RWPE1 (cell line): ENCODE measurements around the gene GGPS1.
"Not testable (repeated sequence)": the region's sequence is repeated elsewhere in the genome, so short reads cannot be mapped to it uniquely, and the experiment has no call there.

Source experiments
- CTCF ChIA-PET: fragments of 350-600 bp; sonication (Branson Sonifier 250); formaldehyde crosslinking; extraction: SDS; loops from one replicate; lab custom pipeline; 2021; lab: Yijun Ruan, JAX
- POLR2A ChIA-PET: fragments of 400-600 bp; formaldehyde crosslinking; extraction: SDS; loops from one replicate; lab custom pipeline; 2020; ENCODE audit warnings: antibody characterized with exemption; ENCODE audit not compliant: low non-redundant PET; lab: Yijun Ruan, JAX
- DNase-seq: peaks from one replicate; pipeline ENCODE4 v3.0.0; 2012; ENCODE audit warnings: low spot score
- H3K27ac ChIP-seq: fragments of 450-650 bp; 2 replicates; pipeline ENCODE4 v1.5.1; 2017
- TF ChIP-seq, protein P1 (sequence below): fragments of 450-650 bp; conservative IDR thresholded peaks from 2 replicates; pipeline ENCODE4 v1.5.1; 2017; ENCODE audit warnings: low read depth, mild to moderate bottlenecking

The GGPS1 gene

DNA sequence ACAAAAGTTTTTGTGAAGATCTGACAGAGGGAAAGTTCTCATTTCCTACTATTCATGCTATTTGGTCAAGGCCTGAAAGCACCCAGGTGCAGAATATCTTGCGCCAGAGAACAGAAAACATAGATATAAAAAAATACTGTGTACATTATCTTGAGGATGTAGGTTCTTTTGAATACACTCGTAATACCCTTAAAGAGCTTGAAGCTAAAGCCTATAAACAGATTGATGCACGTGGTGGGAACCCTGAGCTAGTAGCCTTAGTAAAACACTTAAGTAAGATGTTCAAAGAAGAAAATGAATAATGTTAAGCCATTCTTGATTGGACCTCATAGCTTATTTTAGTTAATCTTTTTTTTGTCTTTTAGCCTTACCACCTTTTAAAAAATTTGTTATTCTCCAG lies 14.1 kb downstream of the GGPS1 start:
- TF ChIP-seq, protein P1, sequence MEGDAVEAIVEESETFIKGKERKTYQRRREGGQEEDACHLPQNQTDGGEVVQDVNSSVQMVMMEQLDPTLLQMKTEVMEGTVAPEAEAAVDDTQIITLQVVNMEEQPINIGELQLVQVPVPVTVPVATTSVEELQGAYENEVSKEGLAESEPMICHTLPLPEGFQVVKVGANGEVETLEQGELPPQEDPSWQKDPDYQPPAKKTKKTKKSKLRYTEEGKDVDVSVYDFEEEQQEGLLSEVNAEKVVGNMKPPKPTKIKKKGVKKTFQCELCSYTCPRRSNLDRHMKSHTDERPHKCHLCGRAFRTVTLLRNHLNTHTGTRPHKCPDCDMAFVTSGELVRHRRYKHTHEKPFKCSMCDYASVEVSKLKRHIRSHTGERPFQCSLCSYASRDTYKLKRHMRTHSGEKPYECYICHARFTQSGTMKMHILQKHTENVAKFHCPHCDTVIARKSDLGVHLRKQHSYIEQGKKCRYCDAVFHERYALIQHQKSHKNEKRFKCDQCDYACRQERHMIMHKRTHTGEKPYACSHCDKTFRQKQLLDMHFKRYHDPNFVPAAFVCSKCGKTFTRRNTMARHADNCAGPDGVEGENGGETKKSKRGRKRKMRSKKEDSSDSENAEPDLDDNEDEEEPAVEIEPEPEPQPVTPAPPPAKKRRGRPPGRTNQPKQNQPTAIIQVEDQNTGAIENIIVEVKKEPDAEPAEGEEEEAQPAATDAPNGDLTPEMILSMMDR = no peak
- no peak for DNase-seq
- no peak overlapping the region for H3K27ac ChIP-seq
- ChIA-PET CTCF (interaction anchor here (0.6 kb wide), 2 partner anchors 12 to 69 kb away, joined by 3 to 6 read pairs; no protein-coding TSS in a partner anchor), POLR2A (no interaction called here)

DNA sequence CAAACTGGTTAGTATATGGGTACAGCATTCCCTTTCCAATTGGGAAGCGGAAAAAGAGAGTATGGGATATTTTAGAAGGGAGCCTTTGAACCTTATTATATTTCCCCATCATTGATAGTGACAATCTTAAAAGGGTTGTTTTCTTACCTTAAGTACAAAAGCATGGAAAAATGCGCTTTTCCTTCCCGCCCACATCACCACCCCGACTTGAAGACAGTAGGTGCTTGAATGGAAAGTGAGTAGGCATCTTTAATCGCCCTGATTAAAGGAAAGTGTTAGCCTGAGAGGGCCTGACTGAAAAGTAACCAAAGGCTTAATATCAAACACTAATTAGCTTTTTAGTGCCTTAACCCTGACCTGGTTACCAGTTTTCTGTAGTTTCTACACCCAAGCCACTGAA lies 15.4 kb downstream of the GGPS1 start:
- DNase-seq = no peak
- TF ChIP-seq, protein P1 = no peak
- CTCF ChIA-PET = no interaction called here
- POLR2A ChIA-PET = no interaction called here
- H3K27ac ChIP-seq = no peak overlapping the region

DNA sequence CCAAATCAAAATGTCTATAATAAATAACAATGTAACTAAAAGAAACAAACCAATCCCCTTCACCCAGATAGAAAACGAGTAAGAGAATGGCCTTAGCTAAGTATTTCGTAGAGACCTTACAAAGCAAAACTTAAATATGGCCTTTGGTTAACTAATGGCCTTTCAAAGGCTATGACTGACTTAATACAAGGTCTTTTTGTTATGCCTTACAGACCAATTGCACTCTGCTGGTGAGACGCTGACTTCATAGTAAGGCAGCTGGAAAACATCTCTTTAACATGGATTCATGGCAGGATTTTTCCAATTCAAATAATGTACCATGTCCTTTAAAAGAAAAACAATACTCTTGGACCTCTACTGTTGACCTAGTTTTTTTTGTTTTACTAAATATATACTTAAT lies 23.1 kb downstream of the GGPS1 start:
- no peak overlapping the region for H3K27ac ChIP-seq
- TF ChIP-seq, protein P1 = no peak
- DNase-seq = no peak
- ChIA-PET CTCF (no interaction called here), POLR2A (no interaction called here)

DNA sequence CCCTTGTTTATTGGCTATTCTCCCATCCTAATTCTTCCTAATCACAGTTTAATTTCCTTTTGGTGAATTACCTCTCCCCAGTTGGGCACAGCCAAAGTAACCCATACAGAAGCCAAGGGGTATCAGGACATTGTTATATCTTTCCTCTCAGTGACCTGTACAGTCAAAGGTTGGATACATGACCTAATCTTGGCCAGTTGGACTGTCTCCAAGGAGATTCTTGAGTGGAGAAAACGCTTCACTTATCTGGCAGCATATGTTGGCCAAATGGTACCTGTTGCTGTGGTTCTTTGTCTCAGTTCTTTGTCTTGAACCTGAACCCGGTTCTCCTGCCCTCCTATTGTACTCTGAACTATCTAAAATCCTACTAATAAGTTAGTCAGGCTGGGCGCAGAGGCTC lies 23.5 kb downstream of the GGPS1 start:
- H3K27ac ChIP-seq = no peak overlapping the region
- POLR2A ChIA-PET = no interaction called here
- CTCF ChIA-PET = no interaction called here
- no peak for DNase-seq
- TF ChIP-seq, protein P1 = no peak

DNA sequence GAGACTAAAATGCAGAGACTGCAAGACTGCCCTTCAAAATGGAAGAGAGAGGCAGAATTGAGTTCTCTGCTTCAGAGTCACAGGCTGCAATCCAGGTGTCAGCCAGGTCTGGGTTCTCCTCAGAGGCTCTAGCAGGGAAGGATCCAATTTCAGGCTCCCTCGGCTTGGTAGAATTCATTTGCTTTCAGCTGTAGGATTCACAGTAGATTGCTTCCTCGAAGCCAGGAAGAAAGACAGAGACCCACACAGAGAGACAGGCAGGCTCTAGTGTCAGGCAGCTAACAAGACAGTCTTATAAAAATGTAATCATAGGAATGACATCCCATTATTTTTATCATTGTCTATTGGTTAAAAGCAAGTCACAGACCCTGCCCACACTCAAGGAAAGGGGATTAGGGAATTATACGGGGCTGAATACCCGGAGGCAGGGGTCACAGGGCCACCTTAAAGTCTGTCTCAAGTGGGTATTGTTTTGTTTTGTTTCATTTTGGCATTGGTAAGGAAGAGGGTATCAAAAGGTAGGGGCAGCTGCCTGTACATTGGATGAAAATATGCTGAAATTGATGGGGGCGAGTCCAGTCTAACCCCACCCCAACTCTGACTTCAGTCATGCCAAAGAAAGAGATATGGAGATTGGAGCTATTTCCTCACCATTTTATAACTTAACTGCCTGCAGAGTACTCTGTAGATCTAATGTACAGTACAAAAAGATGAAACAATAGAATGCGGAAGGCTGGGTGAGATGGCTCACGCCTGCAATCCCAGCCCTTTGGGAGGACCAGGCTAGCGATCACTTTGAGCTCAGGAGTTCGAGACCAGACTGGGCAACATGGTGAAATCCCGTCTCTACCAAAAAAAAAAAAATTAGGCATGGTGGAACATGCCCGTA lies 29.4 kb downstream of the GGPS1 start:
- no peak overlapping the region for H3K27ac ChIP-seq
- CTCF ChIA-PET = no interaction called here
- TF ChIP-seq, protein P1 = no peak
- POLR2A ChIA-PET = no interaction called here
- DNase-seq = no peak

DNA sequence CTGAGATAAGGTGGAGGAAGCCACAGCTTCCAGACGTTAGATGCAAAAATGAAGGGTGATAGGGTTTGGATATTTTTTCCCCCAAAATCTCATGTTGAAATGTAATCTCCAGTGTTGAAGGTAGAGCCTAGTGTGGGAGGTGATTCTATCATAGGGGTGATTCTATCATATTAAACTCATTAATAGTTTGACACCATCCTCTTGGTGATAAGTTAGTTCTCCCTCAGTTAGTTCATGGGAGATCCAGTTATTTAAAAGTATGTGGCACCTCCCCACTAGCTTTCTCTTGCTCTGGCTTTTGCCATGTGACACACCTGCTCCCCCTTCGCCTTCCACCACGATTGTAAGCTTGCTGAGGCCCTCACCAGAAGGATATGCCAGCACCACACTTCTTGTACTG lies 30.5 kb downstream of the GGPS1 start:
- ChIA-PET POLR2A (no interaction called here), CTCF (no interaction called here)
- DNase-seq = no peak
- no peak overlapping the region for H3K27ac ChIP-seq
- TF ChIP-seq, protein P1 = no peak

DNA sequence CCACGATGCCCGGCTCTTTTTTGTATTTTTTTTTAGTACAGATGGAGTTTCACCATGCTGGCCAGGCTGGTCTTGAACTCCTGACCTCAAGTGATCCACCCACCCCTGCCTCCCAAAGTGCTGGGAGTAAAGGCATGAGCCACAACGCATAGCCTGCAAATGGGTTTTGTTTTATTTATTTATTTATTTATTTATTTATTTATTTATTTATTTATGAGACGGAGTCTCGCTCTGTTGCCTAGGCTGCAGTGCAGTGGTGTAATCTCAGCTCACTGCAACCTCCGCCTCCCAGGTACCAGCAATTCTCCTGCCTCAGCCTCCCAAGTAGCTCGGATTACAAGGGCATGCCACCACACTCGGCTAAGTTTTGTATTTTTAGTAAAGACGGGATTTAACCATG lies 35.8 kb downstream of the GGPS1 start:
- POLR2A ChIA-PET, DNase-seq, H3K27ac ChIP-seq: not testable (repeated sequence)
- CTCF ChIA-PET = interaction anchor here (0.5 kb wide), 1 partner anchor 1662 kb away, joined by 5 read pairs; no protein-coding TSS in a partner anchor
